Measurements from ENCODE around the gene FEZ2. TPM values are rescaled to one million over a fixed set of nuclear protein-coding genes. Genes with fewer than 3 reads are reported as not detected.

The FEZ2 gene
- total RNA-seq, 1 donor from 2014 or later: 39.3 TPM

- TF ChIP-seq CTCF (IDR thresholded peaks at IDR 0.05) (no peak), POLR2A (IDR thresholded peaks at IDR 0.05) (no peak), POLR2AphosphoS5 (IDR thresholded peaks at IDR 0.05; ENCODE audit: insufficient read depth in 1 of 2, low read depth in 1 of 2) (no peak)
- Histone ChIP-seq H3K36me3 (peaks cover 0 to 39% of the 10 kb centered on the region in 2 donors), H3K27ac (no peak overlapping the region), H3K4me1 (no peaks in the 10 kb centered on the region), H3K4me3 (no peak overlapping the region), H3K27me3 (no peaks in the 10 kb centered on the region), H3K9me3 (no peaks in the 10 kb centered on the region)
- no peak for DNase-seq (ENCODE audit: extremely low spot score in 2 of 2)
- intact Hi-C loops (cut with DNase I): no loop called here
Observed at GRCh38 chr2:36547906-36548305, 50.1 kb downstream of the FEZ2 start.

- no peaks in the 10 kb centered on the region for H3K4me1 ChIP-seq
- DNase-seq (ENCODE audit: extremely low spot score in 2 of 2): no peak
- H3K27me3 ChIP-seq: no peaks in the 10 kb centered on the region
- no peaks in the 10 kb centered on the region for H3K9me3 ChIP-seq
- peaks cover 0 to 25% of the 10 kb centered on the region in 2 donors for H3K36me3 ChIP-seq
- H3K27ac ChIP-seq: no peak overlapping the region
- no peak for TF ChIP-seq CTCF (IDR thresholded peaks at IDR 0.05)
- TF ChIP-seq POLR2A (IDR thresholded peaks at IDR 0.05): no peak
- TF ChIP-seq POLR2AphosphoS5 (IDR thresholded peaks at IDR 0.05; ENCODE audit: insufficient read depth in 1 of 2, low read depth in 1 of 2): no peak
- intact Hi-C loops (cut with DNase I): no loop called here
- no peak overlapping the region for H3K4me3 ChIP-seq
Observed at GRCh38 chr2:36545871-36546416, 52.0 kb downstream of the FEZ2 start.

GRCh38 chr2:36544638-36545338 is 53.2 kb downstream of the FEZ2 start:
- H3K27ac ChIP-seq: no peak overlapping the region
- intact Hi-C loops (cut with DNase I): no loop called here
- no peaks in the 10 kb centered on the region for H3K9me3 ChIP-seq
- no peak overlapping the region for H3K4me3 ChIP-seq
- TF ChIP-seq POLR2AphosphoS5 (IDR thresholded peaks at IDR 0.05; ENCODE audit: insufficient read depth in 1 of 2, low read depth in 1 of 2) (no peak), CTCF (IDR thresholded peaks at IDR 0.05) (no peak), POLR2A (IDR thresholded peaks at IDR 0.05) (no peak)
- DNase-seq (ENCODE audit: extremely low spot score in 2 of 2): no peak
- no peaks in the 10 kb centered on the region for H3K4me1 ChIP-seq
- H3K36me3 ChIP-seq: peaks cover 0 to 17% of the 10 kb centered on the region in 2 donors
- no peaks in the 10 kb centered on the region for H3K27me3 ChIP-seq

- intact Hi-C loops (cut with DNase I): no loop called here
- Histone ChIP-seq H3K27ac (peak overlapping the region; percentile 23), H3K4me3 (no peak overlapping the region), H3K4me1 (no peaks in the 10 kb centered on the region), H3K36me3 (peaks cover 0 to 17% of the 10 kb centered on the region in 2 donors), H3K27me3 (no peaks in the 10 kb centered on the region), H3K9me3 (no peaks in the 10 kb centered on the region)
- no peak for TF ChIP-seq CTCF (IDR thresholded peaks at IDR 0.05)
- no peak for TF ChIP-seq POLR2A (IDR thresholded peaks at IDR 0.05)
- TF ChIP-seq POLR2AphosphoS5 (IDR thresholded peaks at IDR 0.05; ENCODE audit: insufficient read depth in 1 of 2, low read depth in 1 of 2): no peak
- DNase-seq (ENCODE audit: extremely low spot score in 2 of 2): no peak
Observed at GRCh38 chr2:36541891-36542595, 55.9 kb downstream of the FEZ2 start.

Measured in vagina (tissue), 2 donors.